Keratinocyte (primary cell): ENCODE data around the gene RGS3. TPM values are rescaled to one million over a fixed set of nuclear protein-coding genes. Genes with fewer than 3 reads are reported as not detected.
"Not testable (repeated sequence)": the region's sequence is repeated elsewhere in the genome, so short reads cannot be mapped to it uniquely, and the experiment has no call there.

ENCODE experiments used
- DNase-seq: peaks from one replicate; pipeline ENCODE4 v3.0.0-alpha.2; 2011; ENCODE audit warnings: low read depth, missing footprints, low spot score
- FAIRE-seq: peaks from 2 replicates; lab custom pipeline; 2011; peaks lifted over from hg19 to GRCh38; lab: Jason Lieb, UNC
- H2AFZ ChIP-seq: 2 replicates; pipeline ENCODE4 v1.6.0; 2012; ENCODE audit warnings: low read length, control low read depth, inconsistent platforms; ENCODE audit not compliant: control insufficient read depth
- H3K27ac ChIP-seq: 2 replicates; pipeline ENCODE4 v1.5.1; 2011; ENCODE audit warnings: low read length; ENCODE audit not compliant: control insufficient read depth, insufficient read depth
- H3K27me3 ChIP-seq: 3 replicates; pipeline ENCODE4 v1.6.0; 2011; ENCODE audit warnings: low read length; ENCODE audit not compliant: control insufficient read depth, insufficient read depth; ENCODE audit errors: extremely low read depth
- H3K36me3 ChIP-seq, 2 experiments: 2 replicates in 1 of 2; 3 replicates in 1 of 2; pipeline ENCODE4 v1.5.1; 2011; ENCODE audit warnings: low read length in 2 of 2, mild to moderate bottlenecking in 1 of 2; ENCODE audit not compliant: control insufficient read depth in 2 of 2, insufficient read depth in 2 of 2; ENCODE audit errors: extremely low read depth in 1 of 2
- H3K4me1 ChIP-seq: 3 replicates; pipeline ENCODE4 v1.5.1; 2011; ENCODE audit warnings: low read length; ENCODE audit not compliant: control insufficient read depth, insufficient read depth; ENCODE audit errors: extremely low read depth
- H3K4me2 ChIP-seq: 3 replicates; pipeline ENCODE4 v1.6.0; 2011; ENCODE audit warnings: low read depth, low read length; ENCODE audit not compliant: control insufficient read depth, insufficient read depth; ENCODE audit errors: extremely low read depth
- H3K4me3 ChIP-seq, 3 experiments: fragments of 200-600 bp in 1 of 3; sonication (generic) in 1 of 3; 2 replicates in 2 of 3; 3 replicates in 1 of 3; pipeline ENCODE4 v1.5.1; 2011 to 2016; ENCODE audit warnings: low read length in 3 of 3, mild to moderate bottlenecking in 3 of 3, control low read depth in 2 of 3, inconsistent platforms in 1 of 3, low read depth in 1 of 3, mixed read lengths in 1 of 3, mixed run types in 1 of 3, moderate library complexity in 1 of 3; ENCODE audit not compliant: control insufficient read depth in 2 of 3, insufficient read depth in 2 of 3; ENCODE audit errors: extremely low read depth in 1 of 3
- H3K79me2 ChIP-seq: 2 replicates; pipeline ENCODE4 v1.6.0; 2012; ENCODE audit warnings: low read length; ENCODE audit not compliant: control insufficient read depth, insufficient read depth
- H3K9ac ChIP-seq: 3 replicates; pipeline ENCODE4 v1.6.0; 2011; ENCODE audit warnings: low read length; ENCODE audit not compliant: control insufficient read depth, insufficient read depth; ENCODE audit errors: extremely low read depth
- H3K9me1 ChIP-seq: 3 replicates; pipeline ENCODE4 v1.6.0; 2011; ENCODE audit warnings: low read length; ENCODE audit not compliant: control insufficient read depth, insufficient read depth; ENCODE audit errors: extremely low read depth
- H3K9me3 ChIP-seq: 2 replicates; pipeline ENCODE4 v1.5.1; 2012; ENCODE audit warnings: low read depth, low read length; ENCODE audit not compliant: control insufficient read depth
- H4K20me1 ChIP-seq: 3 replicates; pipeline ENCODE4 v1.6.0; 2011; ENCODE audit warnings: low read length; ENCODE audit not compliant: control insufficient read depth, insufficient read depth; ENCODE audit errors: extremely low read depth
- EZH2 ChIP-seq: IDR thresholded peaks from one replicate; pipeline ENCODE4 v1.6.1; 2012; ENCODE audit warnings: inconsistent platforms, mild to moderate bottlenecking, low read length, moderate library complexity
- dilution Hi-C: fragments of 300-500 bp; cut with MboI; formaldehyde crosslinking; loops from one replicate; pipeline ENCODE4 v1.7.0; 2020; ENCODE audit warnings: low sequenced_read_pairs; ENCODE audit not compliant: extremely low pct_ligation_motif_present
- polyA plus RNA-seq, 5 experiments: library from polyadenylated mRNA; depleted of rRNA in 3 of 5; stranded (reverse) in 3 of 5; stranded (forward) in 1 of 5; unstranded in 1 of 5; fragments of >200 nt; gene quantifications; 1 replicate in 1 of 5; 2 replicates in 3 of 5; 3 replicates in 1 of 5; pipeline versions ENCODE4 v1.2.1 to v1.2.3, GENCODE V29; 2011 to 2012; ENCODE audit warnings: missing spikeins in 2 of 5, low read depth in 1 of 5, low replicate concordance in 1 of 5
- TF ChIP-seq, protein P1 (sequence below), 3 experiments: IDR thresholded peaks in 1 of 3; conservative IDR thresholded peaks in 1 of 3; optimal IDR thresholded peaks in 1 of 3; 2 replicates in 2 of 3; 3 replicates in 1 of 3; pipeline versions ENCODE3 to v1.5.1; 2011; ENCODE audit warnings: low read length in 3 of 3, mild to moderate bottlenecking in 3 of 3, moderate library complexity in 2 of 3, control low read depth in 1 of 3, inconsistent platforms in 1 of 3; ENCODE audit not compliant: insufficient read depth in 2 of 3; ENCODE audit errors: extremely low read depth in 1 of 3

RGS3 gene
- polyA plus RNA-seq, 1 donor (not counting 4 experiments of a cell fraction or from before 2014, with no cell fraction given) = 19.6 TPM

- dilution Hi-C loops = no loop called here
These were observed 175.0 kb downstream of the RGS3 start for GRCh38 chr9:113638490-113638889.

DNA sequence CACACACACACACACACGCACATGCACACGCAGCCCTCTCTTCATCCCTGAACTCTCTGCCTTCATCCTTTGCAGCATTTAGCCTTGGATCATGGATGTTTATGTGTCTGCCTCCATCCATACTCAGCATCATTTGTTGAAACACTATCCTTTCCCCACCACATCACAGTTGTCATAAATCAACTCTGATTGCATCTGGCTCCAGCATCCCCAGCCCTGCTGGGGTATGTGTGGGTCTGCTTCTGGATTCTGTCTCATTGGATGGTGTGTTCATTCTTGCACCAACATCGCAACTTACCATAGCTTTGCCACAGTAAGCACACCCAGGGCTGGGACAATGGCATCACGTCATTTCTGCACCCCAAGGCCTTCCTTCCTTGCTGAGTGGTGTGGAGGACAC lies 175.4 kb downstream of the RGS3 start:
- TF ChIP-seq, protein P1, sequence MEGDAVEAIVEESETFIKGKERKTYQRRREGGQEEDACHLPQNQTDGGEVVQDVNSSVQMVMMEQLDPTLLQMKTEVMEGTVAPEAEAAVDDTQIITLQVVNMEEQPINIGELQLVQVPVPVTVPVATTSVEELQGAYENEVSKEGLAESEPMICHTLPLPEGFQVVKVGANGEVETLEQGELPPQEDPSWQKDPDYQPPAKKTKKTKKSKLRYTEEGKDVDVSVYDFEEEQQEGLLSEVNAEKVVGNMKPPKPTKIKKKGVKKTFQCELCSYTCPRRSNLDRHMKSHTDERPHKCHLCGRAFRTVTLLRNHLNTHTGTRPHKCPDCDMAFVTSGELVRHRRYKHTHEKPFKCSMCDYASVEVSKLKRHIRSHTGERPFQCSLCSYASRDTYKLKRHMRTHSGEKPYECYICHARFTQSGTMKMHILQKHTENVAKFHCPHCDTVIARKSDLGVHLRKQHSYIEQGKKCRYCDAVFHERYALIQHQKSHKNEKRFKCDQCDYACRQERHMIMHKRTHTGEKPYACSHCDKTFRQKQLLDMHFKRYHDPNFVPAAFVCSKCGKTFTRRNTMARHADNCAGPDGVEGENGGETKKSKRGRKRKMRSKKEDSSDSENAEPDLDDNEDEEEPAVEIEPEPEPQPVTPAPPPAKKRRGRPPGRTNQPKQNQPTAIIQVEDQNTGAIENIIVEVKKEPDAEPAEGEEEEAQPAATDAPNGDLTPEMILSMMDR (optimal IDR thresholded peaks at IDR 0.05 in 1 of 3, IDR thresholded peaks at IDR 0.05 in 1 of 3, conservative IDR thresholded peaks at IDR 0.05 in 1 of 3; ENCODE audit: extremely low read depth in 1 of 3, insufficient read depth in 2 of 3, low read length in 3 of 3) = no peak
- TF ChIP-seq EZH2 = no peak
- H3K79me2 ChIP-seq = no peaks in the 10 kb centered on the region
- H2AFZ ChIP-seq = no peak overlapping the region
- no peak overlapping the region for H3K4me2 ChIP-seq
- no peaks in the 10 kb centered on the region for H3K36me3 ChIP-seq
- H3K4me3 ChIP-seq = no peak overlapping the region
- FAIRE-seq (no peak), DNase-seq (no peak)
- no peak overlapping the region for H3K9ac ChIP-seq
- dilution Hi-C loops = no loop called here
- H3K27ac ChIP-seq = no peak overlapping the region
- H4K20me1 ChIP-seq = no peaks in the 10 kb centered on the region
- no peaks in the 10 kb centered on the region for H3K9me1 ChIP-seq
- H3K27me3 ChIP-seq = peaks cover 5% of the 10 kb centered on the region
- no peaks in the 10 kb centered on the region for H3K9me3 ChIP-seq
- no peaks in the 10 kb centered on the region for H3K4me1 ChIP-seq

More at GRCh38 chr9:113638490-113638889, 175.0 kb downstream of the RGS3 start:
- Histone ChIP-seq H3K79me2 (no peaks in the 10 kb centered on the region), H3K4me1 (no peaks in the 10 kb centered on the region), H3K9ac (no peak overlapping the region), H3K9me1 (no peaks in the 10 kb centered on the region), H3K4me2 (no peak overlapping the region), H3K27ac (no peak overlapping the region), H3K27me3 (peaks cover 5% of the 10 kb centered on the region), H2AFZ (no peak overlapping the region), H3K36me3 (no peaks in the 10 kb centered on the region), H4K20me1 (no peaks in the 10 kb centered on the region), H3K4me3 (no peak overlapping the region), H3K9me3 (no peaks in the 10 kb centered on the region)
- no peak for TF ChIP-seq EZH2
- TF ChIP-seq, protein P1 (optimal IDR thresholded peaks at IDR 0.05 in 1 of 3, IDR thresholded peaks at IDR 0.05 in 1 of 3, conservative IDR thresholded peaks at IDR 0.05 in 1 of 3; ENCODE audit: extremely low read depth in 1 of 3, insufficient read depth in 2 of 3, low read length in 3 of 3) = no peak
- no peak for DNase-seq
- FAIRE-seq = no peak

DNA sequence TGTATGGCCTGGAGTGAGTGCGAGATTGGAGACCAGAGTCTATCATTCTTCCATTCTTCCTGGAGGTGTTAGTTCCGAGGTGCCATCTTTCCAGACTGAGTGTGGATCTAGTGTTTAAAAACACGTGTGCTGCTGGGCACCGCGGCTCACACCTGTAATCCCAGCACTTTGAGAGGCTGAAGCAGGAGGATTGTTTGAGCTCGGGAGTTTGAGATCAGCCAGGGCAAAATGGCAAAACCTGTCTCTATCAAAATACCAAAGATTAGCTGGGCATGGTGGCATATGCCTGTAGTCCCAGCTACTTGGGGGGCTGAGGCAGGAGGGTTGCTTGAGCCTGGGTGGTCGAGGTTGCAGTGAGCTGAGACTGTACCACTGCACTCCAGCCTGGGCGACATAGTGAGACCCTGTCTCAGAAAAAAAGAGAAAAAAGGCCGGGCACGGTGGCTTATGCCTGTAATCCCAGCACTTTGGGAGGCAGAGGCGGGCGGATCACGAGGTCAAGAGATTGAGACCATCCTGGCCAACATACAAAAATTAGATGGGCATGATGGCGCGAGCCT lies 176.0 kb downstream of the RGS3 start:
- H3K9me1 ChIP-seq, H3K4me3 ChIP-seq, FAIRE-seq, H3K9ac ChIP-seq, DNase-seq, H3K27me3 ChIP-seq, dilution Hi-C loops, H4K20me1 ChIP-seq, H3K27ac ChIP-seq, H2AFZ ChIP-seq, H3K4me1 ChIP-seq, H3K79me2 ChIP-seq, H3K36me3 ChIP-seq, H3K4me2 ChIP-seq, H3K9me3 ChIP-seq: not testable (repeated sequence)
